GM21717 (cell line): Measurements from ENCODE around the gene MARS1.

Source experiments
- ATAC-seq: cut with Tn5 transposase; IDR thresholded peaks from one replicate; pipeline ENCODE4 v1.9.1; 2021; ENCODE audit warnings: mild to moderate bottlenecking, moderate library complexity; ENCODE audit not compliant: unreplicated experiment

MARS1 gene

DNA sequence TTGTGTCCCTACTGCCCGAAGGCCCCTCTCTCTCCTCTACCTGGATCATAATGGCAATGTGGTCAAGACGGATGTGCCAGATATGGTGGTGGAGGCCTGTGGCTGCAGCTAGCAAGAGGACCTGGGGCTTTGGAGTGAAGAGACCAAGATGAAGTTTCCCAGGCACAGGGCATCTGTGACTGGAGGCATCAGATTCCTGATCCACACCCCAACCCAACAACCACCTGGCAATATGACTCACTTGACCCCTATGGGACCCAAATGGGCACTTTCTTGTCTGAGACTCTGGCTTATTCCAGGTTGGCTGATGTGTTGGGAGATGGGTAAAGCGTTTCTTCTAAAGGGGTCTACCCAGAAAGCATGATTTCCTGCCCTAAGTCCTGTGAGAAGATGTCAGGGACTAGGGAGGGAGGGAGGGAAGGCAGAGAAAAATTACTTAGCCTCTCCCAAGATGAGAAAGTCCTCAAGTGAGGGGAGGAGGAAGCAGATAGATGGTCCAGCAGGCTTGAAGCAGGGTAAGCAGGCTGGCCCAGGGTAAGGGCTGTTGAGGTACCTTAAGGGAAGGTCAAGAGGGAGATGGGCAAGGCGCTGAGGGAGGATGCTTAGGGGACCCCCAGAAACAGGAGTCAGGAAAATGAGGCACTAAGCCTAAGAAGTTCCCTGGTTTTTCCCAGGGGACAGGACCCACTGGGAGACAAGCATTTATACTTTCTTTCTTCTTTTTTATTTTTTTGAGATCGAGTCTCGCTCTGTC is 31.0 kb upstream of the MARS1 start:
- no peak for ATAC-seq

DNA sequence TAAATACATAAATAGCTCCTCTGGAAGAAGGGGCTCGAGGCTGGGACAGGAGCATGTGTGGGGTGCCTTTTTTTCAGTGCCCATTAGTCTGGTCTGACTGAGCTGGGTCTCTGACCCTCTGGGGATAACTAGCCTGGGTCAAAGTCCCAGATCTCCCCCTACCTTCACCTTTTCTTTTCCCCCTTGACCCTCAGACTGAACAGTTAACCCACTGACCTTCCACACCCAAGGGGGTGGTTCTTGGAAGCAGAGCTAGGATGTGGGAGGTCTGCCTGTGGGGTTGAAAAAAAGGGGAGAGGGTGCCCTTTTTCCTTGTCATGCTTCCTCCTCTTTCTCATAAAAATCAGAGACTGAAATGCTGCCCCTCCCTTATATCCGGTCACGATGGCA is 29.2 kb upstream of the MARS1 start:
- no peak for ATAC-seq

GRCh38 chr12:57459055-57459749 is 28.7 kb upstream of the MARS1 start:
- peak; percentile 57 for ATAC-seq

- ATAC-seq, result no peak
Observed at GRCh38 chr12:57459750-57460467, 28.0 kb upstream of the MARS1 start, which contains the start of gene GLI1. TSS of gene GLI1 (plus strand) at chr12:57459785. CDS start at chr12:57463692, 3,907 bp downstream.

DNA sequence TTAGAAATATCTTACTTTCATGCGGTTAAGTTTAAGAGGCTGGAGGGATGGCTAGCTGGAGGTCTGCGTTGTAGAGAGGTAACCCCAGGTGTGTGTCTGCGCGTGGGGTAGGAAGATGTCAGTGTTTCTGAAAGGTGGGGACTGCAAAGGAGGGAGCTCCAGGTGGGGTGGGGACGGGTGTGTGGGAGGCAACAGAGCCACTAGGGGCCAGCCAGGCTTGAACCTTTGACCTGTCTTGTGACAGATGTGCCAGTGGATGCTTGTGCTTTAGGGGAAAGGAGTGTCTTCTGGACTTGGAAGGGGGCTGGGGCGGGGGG is 27.4 kb upstream of the MARS1 start:
- ATAC-seq, result no peak

DNA sequence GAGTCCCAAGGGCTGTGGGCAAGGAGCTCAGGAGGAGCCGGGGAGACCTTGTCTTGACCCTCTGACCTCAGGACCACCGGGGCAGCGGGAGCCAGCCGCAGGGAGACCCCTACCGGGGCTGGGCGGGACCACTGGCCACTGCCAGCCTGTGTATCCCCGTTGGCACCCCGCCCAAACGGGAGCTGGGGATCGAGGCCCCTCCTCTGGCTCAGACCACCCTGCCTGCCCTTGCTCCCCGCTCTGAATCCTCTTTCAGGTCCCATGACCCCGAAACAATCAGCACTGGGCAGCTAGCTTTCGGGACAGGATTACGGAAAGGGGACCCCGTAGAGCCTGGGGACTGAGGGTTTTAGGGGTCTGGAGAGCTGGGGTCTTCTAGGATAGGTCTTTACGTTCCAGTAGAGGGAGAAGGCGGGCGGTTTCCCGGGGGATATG is 27.0 kb upstream of the MARS1 start:
- ATAC-seq, result no peak

DNA sequence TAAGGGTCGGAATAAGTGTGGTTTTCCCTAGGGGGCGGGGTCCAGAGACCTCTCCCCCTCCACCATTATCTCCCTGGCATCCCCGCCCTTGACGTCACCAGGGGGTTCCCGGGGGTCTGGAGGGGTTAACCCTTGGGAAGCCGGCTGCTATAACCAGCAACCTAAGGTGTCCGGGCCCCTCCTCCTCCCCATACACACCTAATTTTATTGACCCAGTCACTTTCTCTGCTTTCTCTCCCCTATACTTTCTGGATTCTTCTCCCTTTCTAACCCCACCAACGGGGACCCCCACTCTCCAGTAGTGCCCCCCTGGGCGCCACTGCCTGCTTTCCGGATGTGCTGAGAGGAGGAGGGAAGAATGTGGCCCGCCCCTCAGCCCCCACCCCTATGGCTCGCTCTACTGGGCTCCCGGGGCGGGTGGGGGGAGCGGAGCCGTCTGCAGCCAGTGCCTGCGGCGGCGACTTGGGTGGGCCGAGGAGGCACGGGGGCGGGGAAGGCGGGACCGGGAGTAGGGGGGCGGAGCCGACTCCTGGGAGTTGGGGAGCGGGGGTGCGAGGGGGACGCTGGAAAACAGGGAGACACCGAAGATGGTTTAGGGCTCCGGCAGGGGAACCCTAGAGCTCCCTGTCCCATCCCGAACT is 26.5 kb upstream of the MARS1 start:
- no peak for ATAC-seq

DNA sequence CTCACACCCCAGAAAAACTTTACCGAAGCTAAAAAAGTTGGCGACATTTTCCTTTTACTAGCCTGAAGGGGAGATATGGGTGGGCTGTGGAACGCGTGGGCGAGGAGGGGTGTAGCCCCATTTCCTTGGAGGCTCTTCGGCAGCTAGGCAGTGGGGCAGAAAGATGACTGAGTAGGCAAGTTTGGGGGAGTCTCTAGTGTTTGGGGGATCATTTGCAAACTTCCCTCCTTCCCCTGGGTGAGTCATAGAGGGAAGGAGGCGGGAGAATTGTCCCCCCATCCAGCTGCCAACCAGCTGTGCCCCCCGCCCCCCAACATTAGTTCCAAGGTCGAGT is 26.0 kb upstream of the MARS1 start:
- ATAC-seq, result no peak

GRCh38 chr12:57462251-57462911 is 25.5 kb upstream of the MARS1 start:
- peak; percentile 68 for ATAC-seq

- no peak for ATAC-seq
Observed at GRCh38 chr12:57462912-57463253, 25.0 kb upstream of the MARS1 start.

- ATAC-seq, result no peak
Observed at GRCh38 chr12:57464569-57464968, 23.3 kb upstream of the MARS1 start.

GRCh38 chr12:57465030-57465746 is 22.7 kb upstream of the MARS1 start:
- no peak for ATAC-seq

- no peak for ATAC-seq
Observed at GRCh38 chr12:57465747-57466505, 21.9 kb upstream of the MARS1 start.

DNA sequence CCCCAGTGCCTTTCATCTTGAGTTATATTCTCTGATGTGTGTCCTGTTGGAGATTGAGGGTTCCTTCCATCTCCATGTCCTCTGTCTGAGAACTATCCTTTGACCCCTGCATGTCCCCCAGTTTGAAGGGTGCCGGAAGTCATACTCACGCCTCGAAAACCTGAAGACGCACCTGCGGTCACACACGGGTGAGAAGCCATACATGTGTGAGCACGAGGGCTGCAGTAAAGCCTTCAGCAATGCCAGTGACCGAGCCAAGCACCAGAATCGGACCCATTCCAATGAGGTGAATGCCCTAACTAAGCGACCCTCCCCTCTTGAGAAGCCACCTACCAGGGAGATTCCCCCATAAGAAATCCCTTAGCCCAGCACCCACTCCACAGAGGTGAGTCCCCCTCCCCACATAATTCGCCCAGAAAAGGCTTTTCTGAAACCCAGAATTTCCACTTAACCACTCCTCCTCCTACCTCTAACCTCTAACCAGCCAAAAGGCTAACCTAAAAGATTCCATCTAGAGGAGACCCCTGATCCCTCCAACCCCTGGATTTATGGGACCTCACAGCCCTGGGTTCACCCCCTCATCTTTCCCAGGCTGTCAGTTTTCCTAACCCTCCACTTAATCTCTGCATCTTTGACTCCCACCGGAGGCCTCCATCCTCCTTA is 20.5 kb upstream of the MARS1 start:
- ATAC-seq, result no peak

DNA sequence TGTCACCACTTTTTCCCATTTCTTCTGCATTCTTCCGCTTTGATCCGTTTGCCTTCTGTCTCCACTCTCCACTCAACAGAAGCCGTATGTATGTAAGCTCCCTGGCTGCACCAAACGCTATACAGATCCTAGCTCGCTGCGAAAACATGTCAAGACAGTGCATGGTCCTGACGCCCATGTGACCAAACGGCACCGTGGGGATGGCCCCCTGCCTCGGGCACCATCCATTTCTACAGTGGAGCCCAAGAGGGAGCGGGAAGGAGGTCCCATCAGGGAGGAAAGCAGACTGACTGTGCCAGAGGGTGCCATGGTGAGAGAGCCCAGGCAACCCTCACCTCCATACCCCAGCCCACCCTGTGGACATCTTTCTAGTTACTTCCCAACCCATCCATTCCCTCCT is 20.0 kb upstream of the MARS1 start:
- ATAC-seq, result no peak

DNA sequence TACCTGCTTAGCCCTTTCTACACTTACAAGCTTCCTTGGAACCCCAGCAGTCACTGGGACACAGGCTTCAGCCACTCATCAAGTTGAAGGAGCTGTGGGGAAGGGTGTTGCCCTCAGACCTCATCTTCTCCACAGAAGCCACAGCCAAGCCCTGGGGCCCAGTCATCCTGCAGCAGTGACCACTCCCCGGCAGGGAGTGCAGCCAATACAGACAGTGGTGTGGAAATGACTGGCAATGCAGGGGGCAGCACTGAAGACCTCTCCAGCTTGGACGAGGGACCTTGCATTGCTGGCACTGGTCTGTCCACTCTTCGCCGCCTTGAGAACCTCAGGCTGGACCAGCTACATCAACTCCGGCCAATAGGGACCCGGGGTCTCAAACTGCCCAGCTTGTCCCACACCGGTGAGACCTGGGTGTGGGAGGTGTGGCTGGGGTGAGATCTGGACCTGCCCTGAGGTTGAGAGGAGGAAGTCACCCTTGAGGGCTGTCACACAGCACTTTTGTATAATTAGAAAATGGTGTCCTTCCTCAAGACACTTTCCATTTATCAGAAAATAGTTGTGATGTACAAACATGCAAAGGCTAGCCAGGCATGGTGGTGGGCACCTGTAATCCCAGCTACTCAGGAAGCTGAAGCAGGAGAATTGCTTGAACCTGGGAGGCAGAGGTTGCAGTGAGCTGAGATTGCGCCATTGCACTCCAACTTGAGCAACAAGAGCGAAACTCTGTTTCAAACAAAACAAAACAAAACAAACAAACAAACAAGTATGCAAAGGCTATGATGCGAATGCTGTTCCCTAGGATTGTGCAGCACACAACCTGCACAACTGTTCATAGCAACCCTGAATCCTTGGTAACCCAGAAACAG is 18.3 kb upstream of the MARS1 start:
- ATAC-seq, result no peak

- ATAC-seq, result no peak
Observed at GRCh38 chr12:57470286-57470969, 17.4 kb upstream of the MARS1 start.
